CD4-positive, alpha-beta T cell treated with Interleukin-17A for 4 hours (primary cell): ENCODE results near the gene JAK1.
"Not testable (repeated sequence)": the region's sequence is repeated elsewhere in the genome, so short reads cannot be mapped to it uniquely, and the experiment has no call there.

Source experiments
- DNase-seq: peaks from one replicate; pipeline ENCODE4 v3.0.0-alpha.2; 2020; ENCODE audit warnings: mixed read lengths

JAK1 gene

DNA sequence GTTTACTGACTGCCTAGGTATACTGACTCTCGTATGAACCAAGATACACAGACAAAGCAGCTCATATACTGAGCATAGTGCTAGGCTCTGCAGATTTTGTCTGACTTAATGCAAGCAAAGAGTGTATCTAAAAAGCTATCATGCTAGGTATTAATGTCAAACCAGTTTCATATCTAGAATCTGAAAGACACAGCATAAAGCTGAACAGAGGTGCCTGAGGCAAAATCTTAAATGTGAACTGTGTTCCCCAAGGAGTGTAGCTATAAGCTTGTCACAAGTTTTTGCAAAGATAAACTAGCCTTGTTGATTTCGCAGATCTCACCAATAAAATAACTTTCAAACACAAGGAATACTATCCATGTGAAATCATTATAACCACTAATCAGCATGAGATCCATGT lies 18.1 kb downstream of the JAK1 start:
- DNase-seq: no peak

DNA sequence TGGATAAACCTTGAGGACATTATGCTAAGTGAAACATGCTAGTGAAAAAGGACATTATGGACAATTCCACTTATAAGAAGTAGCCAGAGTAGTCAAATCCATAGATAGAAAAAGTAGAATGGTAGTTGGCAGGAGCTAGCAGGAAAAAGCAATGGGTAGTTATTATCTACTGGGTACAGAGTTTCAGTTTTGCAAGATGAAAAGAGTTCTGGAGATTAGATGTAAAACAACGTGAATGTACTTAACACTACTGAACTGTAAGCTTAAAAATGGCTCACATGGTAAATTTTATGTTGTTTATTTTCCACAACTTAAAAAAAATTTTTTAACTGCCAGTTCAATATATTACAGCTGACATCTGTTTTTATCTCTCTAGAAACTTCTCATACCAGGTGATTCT lies 19.4 kb downstream of the JAK1 start:
- DNase-seq: no peak

DNA sequence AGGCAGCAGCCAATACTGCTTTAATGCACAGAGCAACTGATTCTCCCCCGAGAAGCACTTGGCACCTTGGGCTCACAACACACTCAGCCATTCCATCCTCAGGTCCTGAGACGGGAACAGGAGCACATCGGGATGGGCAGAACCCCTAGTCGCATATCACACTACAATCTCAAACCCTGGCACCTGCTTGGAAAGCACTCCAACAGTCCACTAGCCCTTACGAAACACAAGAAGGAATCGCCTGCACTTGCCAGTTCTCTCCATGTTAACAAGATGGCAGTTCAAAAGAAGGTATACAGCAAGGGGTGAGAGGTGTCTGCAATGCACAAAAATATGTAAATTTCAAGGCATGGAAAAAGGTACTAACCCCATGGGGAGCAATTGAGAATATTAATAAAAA lies 21.4 kb downstream of the JAK1 start:
- no peak for DNase-seq

DNA sequence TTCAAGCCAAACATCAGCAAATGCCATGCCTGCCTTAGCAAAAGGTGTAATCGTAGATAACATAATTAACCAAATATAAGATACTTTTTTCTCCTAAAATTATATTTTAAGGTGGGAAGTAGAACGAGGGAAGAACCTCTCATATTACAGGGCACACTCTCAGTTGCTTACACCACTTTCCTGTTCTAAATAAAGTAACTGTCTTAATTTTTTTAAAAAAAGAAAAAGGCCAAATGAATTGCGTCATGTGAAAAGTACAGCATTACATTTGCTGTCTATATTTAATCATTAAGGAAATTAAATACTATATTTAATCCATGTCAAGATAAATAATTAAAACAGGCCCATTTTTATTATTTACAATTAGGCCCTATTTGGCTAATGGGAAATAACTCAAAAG lies 23.7 kb downstream of the JAK1 start:
- no peak for DNase-seq

DNA sequence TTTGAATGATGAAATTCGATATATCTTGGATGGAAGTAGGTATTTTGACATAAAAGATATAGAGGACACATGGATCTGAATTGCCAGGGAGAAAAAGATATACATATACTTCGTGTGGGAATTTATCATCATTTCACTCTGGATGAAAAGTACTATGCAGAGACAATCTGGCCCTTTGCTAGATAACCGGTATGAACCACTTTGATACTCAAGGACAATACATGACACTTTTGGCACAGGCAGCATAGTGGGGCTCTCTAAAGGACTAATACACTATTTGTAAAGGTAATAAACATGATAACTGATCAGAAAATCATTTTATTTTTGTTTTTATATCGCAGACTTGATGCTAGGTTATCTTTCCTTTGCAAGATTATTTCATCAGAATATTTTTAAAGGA lies 24.2 kb downstream of the JAK1 start:
- DNase-seq: no peak

DNA sequence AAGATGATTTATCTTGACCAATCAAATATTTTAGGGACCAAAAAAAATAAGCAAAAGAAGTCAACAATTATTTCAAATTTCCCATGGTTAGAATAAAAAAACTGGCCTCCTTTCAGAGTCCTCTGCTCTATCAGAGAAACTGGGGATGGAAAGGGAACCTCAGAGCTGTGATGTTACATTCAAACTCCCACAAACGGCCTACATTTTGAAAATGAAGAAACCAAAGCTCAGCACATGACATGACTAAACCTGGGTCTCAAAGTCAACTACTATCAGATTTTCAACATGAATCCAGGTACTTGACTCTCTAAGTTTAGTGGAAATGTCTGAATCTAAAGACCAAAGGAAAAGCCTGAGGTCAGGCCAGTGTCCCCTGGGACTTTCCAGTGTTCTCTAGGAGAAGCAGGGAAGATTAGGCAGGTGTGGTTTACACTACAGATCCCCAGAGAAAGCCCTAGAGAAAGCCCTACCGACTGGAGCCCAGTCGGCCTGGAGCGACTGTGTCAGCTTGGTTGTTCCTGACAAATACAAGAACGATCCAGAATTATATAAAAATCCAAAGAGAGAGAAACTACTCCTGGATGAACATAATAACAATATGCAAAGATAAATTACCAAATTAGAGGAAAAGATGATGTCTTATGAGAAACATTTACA lies 24.8 kb downstream of the JAK1 start:
- no peak for DNase-seq

DNA sequence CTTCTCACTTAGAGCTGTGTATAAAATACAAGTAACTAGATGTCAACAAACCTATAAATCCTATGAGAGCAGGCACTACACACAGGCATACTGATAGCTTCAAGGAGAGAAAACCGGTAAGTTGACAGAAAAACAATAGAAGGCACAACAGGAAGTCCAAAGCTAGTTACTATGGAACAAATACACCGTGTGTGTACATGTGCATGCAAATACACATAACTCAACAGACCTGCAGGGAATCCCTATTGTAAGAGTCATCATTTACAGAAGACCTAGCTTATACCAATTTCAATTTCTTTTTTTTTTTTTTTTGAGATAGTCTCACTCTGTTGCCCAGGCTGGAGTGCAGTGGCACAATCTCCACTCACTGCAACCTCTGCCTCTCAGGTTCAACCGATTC lies 26.3 kb downstream of the JAK1 start:
- no peak for DNase-seq

DNA sequence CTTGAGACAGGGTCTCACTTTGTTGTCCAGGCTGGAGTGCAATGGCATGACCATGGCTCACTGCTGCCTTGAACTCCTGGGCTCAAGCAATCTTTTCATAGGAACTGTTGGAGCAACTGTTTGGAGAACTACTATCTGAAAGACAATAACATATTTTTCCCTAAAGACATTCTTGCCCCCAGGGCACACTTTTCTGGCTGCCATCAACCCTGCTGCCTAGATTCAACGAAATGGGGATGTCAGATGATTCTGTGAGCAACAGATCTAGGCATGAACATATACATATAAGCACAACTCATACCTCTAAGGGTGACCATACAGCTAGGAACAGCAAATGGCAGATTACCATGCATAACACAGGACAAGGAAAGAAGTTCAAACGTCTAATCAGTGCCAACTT lies 27.4 kb downstream of the JAK1 start:
- DNase-seq: no peak

DNA sequence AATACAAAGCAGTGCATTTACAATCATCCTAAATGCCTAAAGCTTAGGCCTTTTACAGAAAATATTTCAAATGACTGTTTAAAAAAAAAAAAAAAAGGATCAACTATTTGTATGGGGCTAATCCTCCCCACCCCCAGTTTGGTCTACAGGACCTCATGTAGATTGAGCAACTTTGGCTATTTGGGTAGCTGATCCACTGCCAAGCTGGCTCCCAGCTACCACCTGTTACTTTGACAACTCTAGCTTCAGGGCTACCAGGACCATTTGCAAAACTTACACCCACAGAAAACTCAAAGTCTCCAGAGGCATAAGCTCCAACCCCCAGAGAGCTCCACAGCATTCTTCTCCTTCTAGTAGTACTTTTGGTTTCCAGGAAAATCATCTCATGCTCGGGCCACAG lies 29.4 kb downstream of the JAK1 start:
- DNase-seq: no peak

DNA sequence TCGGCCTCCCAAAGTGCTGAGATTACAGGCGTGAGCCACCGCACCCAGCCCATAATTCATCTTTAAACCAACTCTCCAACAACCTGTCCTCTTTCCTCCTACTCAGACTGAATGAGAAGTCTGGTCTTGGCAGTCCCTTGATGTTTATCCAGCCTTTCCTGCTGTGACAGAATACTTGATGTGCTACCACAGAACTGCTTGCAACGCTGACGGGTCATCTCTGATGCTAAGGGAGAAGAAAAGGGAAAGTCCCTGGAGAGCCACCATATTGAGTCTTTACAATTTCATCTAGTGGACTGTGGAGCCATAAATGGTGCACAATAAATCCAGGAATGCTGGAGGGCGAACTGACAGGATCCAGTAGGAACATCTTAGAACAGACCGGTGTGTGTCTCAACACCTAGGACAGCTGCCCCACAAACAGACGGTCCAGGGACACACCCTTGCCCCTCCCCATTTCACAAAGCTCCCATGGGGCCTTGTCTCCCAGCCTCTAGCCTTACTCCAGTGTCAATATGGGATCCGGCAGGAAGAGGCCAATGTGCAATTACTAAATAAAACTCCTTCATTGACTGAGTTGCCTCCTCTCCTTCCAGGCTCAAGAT lies 30.7 kb downstream of the JAK1 start:
- DNase-seq: no peak

DNA sequence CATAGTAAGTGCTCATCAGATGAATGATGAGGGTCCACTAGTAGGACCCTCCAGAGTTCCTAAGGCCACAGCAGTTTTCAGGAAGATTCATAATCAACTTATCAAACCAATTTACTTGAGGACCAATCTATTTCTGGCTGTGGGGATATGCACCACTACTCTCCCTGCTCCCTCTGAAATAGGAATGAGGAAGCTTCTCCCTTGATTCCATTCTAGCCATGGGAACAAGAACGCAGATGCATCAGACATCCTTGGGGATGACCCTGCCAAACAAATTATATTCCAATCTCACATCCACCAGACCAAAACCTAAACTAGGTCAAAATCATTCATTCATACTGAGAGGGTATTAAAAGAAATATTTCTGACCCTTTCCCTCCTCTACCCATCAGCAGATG lies 31.5 kb downstream of the JAK1 start:
- DNase-seq: no peak

DNA sequence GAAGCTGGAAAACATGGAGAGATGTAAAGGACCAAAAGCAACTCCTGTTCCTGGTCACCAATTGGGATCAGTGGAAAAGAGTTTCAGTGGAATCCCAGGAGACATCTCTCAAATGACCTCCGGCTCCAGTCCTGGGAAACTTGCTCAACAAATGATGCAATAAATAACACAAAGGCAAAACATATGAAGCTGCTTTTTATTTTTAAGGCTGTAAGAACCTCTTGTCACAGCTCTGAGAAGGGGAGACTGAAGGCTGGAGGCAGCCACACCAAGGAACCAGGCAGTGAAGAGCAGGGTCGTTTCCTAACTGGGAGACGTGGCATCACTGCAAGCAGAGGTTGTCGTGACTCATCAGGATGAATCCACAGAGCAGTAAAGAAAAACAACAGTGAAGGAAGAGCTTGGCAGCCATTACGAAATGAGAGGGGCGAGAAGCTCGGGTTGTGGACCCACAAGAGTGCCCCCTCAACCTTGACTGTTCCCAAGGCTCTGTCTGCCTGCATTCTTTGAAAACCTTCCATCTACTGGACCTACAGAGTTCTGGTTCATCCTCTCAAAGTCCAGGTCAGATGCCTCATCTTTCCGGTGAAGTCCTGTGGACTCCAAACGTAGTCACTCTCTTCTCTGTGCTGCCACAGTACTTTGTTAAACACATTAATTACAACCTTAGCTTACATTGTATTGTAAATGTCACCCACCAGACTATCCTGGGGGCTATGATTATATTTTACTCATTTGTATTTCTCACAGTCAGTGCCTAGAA lies 32.1 kb downstream of the JAK1 start:
- DNase-seq: peak; percentile 25

DNA sequence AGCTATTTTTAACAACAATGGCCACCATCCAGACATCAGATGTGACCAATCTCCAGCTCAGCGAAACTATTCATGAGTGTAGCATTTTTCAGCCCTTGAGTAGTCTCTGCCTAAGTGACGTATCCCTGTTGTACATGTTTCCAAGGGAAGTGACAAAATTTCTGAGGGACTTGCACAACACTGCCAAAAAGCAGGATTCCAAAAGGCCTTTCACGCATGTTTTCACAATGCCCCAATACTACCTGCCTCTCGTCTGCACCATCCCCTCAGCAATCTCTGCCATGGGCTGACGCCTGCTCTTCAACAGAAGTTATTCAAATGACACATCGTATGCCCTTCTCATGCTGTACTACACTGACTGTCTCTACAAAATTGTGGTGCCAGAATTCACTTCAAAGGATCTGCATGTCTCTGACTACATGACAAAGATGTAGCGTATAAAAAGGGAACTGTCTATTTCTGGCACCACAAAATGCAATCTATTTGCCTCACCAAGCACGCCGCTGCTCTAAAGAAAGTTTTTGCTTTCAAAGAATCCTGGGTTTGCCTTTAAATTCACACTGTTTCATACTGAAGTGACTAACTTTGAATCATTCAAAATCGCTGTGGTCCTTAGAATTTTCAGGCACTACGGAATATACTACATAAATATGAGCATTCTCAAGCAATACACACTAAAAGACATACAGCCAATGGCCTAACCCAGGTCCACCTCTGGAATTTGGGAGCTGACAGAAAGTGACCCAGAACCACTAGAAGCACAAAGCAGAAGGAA lies 32.9 kb downstream of the JAK1 start:
- peak; percentile 36 for DNase-seq

DNA sequence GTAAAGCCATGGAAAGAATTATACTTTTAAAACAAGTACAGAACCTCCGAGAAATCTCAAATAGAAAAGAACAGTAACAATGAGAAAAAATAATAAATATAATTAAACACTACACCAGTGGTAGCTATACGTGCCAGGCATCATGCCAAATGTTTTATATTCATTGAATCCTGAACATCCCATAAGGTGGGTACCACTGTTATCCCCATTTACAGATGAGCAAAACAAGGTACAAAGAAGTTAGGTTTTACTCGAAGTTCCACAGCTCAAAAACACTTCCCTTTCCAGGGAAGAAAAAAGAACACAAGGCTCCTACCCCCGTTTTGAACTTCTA lies 33.4 kb downstream of the JAK1 start:
- no peak for DNase-seq

DNA sequence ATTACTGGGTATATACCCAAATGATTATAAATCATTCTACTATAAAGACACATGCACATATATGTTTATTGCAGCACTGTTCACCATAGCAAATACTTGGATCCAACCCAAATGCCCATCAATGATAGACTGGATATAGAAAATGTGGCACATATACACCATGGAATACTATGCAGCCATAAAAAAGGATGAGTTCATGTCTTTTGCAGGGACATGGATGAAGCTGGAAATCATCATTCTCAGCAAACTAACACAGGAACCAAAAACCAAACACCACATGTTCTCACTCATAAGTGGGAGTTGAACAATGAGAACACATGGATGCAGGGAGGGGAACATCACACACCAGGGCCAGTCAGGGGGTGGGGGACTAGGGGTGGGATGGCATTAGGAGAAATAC lies 35.7 kb downstream of the JAK1 start:
- DNase-seq: not testable (repeated sequence)

DNA sequence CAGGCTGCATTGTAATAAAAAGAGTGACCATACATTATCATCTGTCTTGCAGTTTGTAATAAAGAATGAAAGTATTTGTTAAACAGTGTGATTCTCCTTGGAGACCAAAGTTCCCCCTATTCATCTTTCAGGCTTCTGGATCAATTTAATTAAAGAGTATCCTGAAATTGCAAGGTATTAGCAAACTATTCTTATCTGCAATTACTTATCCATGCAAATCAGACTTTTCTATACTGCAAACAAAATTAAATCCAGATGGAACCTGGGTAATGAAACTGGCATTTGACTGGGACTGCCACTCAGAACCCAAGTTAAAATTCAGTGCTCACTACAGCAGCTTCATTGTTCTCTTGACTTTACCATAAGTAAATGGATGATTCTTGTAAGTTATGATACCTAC lies 37.1 kb downstream of the JAK1 start:
- no peak for DNase-seq

DNA sequence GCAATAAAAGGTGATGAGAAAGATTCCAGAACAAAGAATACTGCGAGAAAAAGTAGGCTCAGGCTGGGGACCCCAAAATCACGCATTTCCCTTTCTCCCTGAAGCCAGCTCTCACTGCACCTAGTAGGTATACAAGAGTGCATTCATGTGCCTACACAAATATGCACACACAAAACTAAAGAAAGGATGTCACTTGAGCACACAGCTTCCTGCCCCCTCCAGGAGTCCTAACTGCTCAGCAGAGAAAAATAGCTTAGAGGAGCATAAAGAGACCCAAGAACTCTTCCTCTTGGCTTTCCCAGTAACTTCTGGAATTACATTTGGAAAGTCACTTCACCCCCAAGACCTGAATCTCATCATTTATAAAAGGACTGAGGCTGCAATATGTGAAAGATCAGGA lies 38.0 kb downstream of the JAK1 start:
- peak; percentile 19 for DNase-seq

DNA sequence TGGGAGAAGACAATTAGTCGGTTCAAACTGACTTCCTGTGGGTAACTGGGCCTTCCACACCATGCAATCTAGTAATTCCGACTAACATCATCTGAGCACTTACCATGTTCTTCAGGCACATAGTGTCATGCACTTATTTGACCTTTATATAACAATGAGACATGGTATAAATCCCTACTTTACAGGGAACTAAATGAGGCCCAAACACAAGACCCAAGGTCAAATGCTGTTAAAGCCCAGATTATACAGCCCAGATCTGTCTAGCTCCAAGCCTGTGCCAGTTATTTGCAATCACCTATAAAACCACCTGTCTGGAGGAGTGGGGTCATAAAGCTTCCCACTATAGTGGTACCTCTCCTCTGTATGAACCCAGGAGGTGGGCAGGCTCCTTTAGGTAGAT lies 40.8 kb downstream of the JAK1 start:
- no peak for DNase-seq

DNA sequence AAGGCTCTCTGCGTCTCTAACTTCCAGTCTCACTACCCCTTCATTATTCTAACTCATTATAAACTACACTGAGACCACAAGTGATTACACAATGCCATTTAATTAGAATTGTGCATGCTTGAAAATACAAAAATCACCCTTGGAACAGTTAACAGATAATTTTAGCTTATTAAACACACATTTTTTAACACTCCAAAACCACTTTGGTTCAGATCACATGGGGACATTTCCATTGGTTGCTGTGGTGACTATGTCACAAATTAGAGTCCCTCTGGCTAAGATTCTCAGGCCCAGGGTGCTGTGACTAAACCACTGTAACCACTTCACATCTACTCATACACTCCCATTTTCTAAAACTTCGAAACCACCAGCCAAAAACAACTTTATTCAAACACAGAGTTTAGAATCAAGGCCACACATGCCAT lies 43.0 kb downstream of the JAK1 start:
- peak; percentile 25 for DNase-seq

DNA sequence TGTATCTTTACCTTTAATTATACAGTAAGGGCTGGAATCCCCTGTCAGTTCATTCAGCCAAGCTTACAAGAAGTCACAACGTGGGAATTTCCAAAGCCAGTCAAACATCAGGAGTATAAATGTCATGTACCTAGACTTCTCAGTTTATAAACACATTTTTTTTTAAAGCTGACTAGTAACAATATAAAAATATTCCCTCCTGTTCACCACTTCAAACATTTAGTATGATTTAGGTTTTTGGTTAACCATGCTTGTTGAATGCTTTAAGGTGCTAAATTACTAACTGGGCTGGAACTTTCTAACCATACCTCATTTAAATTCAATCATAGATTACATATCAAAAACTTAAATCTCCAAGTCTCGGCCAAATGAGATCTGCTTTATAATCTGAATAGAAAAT lies 44.0 kb downstream of the JAK1 start:
- DNase-seq: no peak

DNA sequence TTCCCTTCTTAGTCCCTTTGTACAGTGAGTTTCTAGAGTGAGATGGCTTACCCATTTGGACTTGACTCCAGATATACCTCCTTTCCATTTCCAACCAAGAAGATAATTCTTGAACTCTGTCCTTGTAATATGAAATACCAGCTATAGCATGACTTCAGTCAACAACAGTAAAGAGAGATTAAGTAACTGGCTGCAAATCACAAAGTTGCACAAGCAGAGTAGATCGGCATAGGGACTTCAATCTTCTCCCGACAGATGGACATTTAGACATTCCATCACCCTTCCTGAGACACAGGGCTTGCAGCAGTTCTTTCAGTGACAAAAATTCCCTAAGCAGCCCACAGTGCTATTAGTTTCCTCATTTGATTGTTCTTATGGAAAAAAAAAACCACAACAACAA lies 44.6 kb downstream of the JAK1 start:
- no peak for DNase-seq

DNA sequence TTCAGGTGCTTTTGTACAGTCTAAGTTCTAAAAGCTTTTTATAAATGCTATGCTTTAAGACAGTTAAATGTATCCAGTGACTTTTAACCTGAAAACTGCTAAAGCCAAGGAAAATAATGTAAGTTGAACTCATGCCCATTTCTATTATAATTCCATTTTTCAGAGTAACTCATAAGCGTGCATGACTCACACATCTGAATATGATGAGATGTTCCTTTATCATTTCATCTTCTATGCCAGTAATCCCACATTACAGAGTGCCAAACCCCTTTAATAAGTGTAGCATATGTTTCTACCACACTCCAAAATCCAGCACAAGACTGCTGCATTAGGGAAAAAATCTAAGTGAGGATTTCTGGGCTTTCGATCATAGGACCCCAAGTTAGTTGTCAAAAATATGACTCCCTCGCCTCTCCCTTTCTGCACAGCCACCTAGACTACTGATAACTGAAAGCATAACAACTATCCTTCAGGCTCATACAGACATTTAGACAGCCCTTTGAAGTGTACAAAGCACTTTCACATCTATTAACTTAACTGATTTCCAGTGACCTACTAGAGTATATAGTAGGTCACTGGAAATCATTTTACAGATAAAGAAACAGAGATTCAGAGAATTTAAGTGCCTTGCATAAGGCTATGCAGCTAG lies 45.3 kb downstream of the JAK1 start:
- DNase-seq: no peak

DNA sequence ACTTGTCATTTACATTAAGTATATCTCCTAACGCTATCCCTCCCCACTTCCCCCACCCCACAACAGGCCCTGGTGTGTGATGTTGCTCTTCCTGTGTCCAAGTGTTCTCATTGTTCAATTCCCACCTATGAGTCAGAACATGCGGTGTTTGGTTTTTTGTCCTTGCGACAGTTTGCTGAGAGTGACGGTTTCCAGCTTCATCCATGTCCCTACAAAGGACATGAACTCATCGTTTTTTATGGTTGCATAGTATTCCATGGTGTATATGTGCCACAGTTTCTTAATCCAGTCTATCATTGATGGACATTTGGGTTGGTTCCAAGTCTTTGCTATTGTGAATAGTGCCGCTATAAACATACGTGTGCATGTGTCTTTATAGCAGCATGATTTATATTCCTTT lies 47.2 kb downstream of the JAK1 start:
- DNase-seq: not testable (repeated sequence)
